ENCODE measurements around the gene CKS2. TPM values are rescaled to one million over a fixed set of nuclear protein-coding genes. Genes with fewer than 3 reads are reported as not detected.
A peak's percentile ranks its signal among the peaks of the same experiment; 100 is the strongest.

The CKS2 gene
- total and polyA plus RNA-seq, 4 experiments from 2014 or later, result 6.5 to 35.4 (median 16.4) TPM

DNA sequence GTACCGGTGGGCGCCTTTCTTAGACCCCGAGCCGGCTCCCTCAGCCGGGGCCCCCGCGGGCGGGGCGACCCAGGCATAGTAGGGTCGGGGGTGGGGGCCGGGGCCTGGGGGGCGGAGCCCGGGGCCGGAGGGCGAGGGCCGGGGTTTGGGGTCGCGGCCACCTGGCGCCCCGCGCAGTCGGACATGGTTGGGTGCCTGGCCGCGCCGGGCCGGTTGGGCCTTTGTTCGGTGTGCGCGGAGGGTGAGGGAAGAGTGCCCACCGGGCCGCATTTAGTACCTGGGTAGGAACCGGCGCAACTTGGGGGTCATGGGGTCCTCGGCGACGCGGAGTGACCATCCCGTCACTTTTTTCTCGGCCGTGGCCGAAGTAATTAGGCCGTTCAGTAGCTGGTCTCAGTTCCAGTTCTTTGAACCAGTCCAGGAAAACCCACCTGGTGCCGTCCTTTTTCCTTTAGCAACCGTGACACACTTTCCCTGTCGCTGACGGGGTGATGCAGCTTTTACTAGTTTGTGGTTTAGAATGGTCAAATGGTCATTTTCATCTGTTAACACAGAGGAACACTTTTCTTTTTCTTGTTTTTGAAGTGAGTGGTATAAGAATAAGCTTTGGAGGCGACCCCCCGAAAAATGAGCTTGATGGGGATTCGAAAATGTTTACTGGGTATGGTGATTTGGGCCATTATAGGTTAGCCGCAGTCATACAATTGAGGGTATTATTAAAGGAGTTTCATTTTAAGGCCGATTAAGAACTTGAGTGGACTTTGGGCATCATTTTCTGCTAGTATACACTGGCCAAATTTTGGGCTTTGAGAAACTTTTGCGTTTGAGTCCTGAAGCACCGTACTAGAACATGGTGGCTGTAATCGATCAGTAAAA, 589 bp downstream of the CKS2 start:
- intact Hi-C loops (cut with micrococcal nuclease), result loop anchor here (2.0 to 10.0 kb wide), 3 partner anchors 153 to 924 kb away; partner anchors contain the start of genes GADD45G and SPIN1
- Histone ChIP-seq H3K4me3 (ENCODE audit: low read length in 2 of 2) (peak overlapping the region; percentile 59 to 67), H3K4me1 (ENCODE audit: insufficient read depth, low read length) (peaks cover 36% of the 10 kb centered on the region), H3K27ac (ENCODE audit: low read depth, low read length) (peak overlapping the region; percentile 96), H3K27me3 (ENCODE audit: insufficient read depth, low read length) (no peaks in the 10 kb centered on the region), H3K9me3 (ENCODE audit: control insufficient read depth in 1 of 2, low read length in 2 of 2) (no peaks in the 10 kb centered on the region), H3K36me3 (ENCODE audit: insufficient read depth, low read length) (no peaks in the 10 kb centered on the region)
- Mint-ChIP-seq H3K27me3 (peaks cover 1 to 2% of the 10 kb centered on the region in 2 donors), H3K9me3 (peaks cover 0 to 3% (median 0%) of the 10 kb centered on the region in 8 donors), H3K27ac (peak overlapping the region in 6 of 7 donors; percentile 59 to 100 (median 99)), H3K36me3 (peaks cover 3 to 11% of the 10 kb centered on the region in 2 donors), H3K4me3 (peak overlapping the region; percentile 91 to 98 (median 96)), H3K4me1 (peaks cover 16 to 41% (median 31%) of the 10 kb centered on the region in 4 donors)
- ChIA-PET CTCF (ENCODE audit: partially characterized antibody) (no interaction called here), POLR2A (ENCODE audit: partially characterized antibody) (no interaction called here)
- DNase-seq, result peak in 2 of 5 donors; percentile 19 to 44

DNA sequence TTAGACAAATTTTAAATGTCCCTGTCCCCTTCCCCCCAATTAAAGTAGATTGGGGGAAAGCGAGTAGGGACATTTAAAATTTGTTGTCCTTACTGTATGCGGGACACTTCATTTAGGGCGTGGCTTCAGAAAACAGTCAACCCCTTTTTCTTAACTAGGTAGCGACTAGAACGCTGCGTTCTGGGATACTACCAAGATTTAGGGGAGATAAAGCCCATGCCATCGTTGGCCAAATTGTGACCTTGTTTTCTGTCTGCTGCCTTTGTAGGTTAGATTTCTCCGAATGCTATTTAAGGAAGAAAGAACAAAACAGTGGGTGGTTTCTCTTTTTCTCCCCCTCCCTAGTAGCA, 1.2 kb downstream of the CKS2 start:
- Mint-ChIP-seq H3K36me3 (peaks cover 4 to 12% of the 10 kb centered on the region in 2 donors), H3K27ac (peak overlapping the region in 5 of 7 donors; percentile 48 to 99 (median 59)), H3K4me1 (peaks cover 16 to 45% (median 32%) of the 10 kb centered on the region in 4 donors), H3K27me3 (peaks cover 1 to 2% of the 10 kb centered on the region in 2 donors), H3K9me3 (peaks cover 0 to 3% (median 0%) of the 10 kb centered on the region in 8 donors), H3K4me3 (peak overlapping the region; percentile 64 to 97 (median 78))
- H3K36me3 ChIP-seq (ENCODE audit: insufficient read depth, low read length), result no peaks in the 10 kb centered on the region
- CTCF ChIA-PET (ENCODE audit: partially characterized antibody), result no interaction called here
- intact Hi-C loops (cut with micrococcal nuclease), result loop anchor here (5.0 to 10.0 kb wide), 2 partner anchors 153 to 925 kb away; partner anchors contain the start of gene SPIN1
- DNase-seq, result no peak
- H3K27me3 ChIP-seq (ENCODE audit: insufficient read depth, low read length), result no peaks in the 10 kb centered on the region
- peaks cover 36% of the 10 kb centered on the region for H3K4me1 ChIP-seq (ENCODE audit: insufficient read depth, low read length)
- peak overlapping the region; percentile 59 to 67 for H3K4me3 ChIP-seq (ENCODE audit: low read length in 2 of 2)
- POLR2A ChIA-PET (ENCODE audit: partially characterized antibody), result no interaction called here
- no peaks in the 10 kb centered on the region for H3K9me3 ChIP-seq (ENCODE audit: control insufficient read depth in 1 of 2, low read length in 2 of 2)
- peak overlapping the region; percentile 96 for H3K27ac ChIP-seq (ENCODE audit: low read depth, low read length)

DNA sequence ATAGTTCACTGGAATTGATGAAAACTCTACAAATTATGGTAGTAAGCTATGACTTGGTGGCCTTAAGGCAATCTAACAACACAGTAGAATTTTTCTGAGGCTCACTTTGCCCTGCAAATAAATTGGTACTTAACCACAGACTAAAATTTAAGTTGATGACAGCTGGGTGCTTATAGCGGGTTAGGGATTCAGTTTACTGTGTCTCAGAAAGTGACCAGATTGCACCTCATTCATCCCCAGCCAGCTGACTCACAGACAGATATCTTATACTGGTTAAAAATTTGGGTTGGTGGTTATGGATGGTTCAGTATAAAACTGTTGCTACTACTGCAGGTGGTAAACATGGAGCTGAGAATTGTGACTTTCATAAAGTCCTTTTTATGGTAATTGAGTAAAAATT, 2.8 kb downstream of the CKS2 start:
- Mint-ChIP-seq H3K27ac (peak overlapping the region in 2 of 7 donors; percentile 6 to 52), H3K36me3 (peaks cover 4 to 19% of the 10 kb centered on the region in 2 donors), H3K27me3 (peaks cover 1 to 2% of the 10 kb centered on the region in 2 donors), H3K4me1 (peaks cover 21 to 60% (median 40%) of the 10 kb centered on the region in 4 donors), H3K4me3 (no peak overlapping the region), H3K9me3 (peaks cover 0 to 3% (median 0%) of the 10 kb centered on the region in 8 donors)
- Histone ChIP-seq H3K4me3 (ENCODE audit: low read length in 2 of 2) (no peak overlapping the region), H3K9me3 (ENCODE audit: control insufficient read depth in 1 of 2, low read length in 2 of 2) (no peaks in the 10 kb centered on the region), H3K27me3 (ENCODE audit: insufficient read depth, low read length) (no peaks in the 10 kb centered on the region), H3K27ac (ENCODE audit: low read depth, low read length) (no peak overlapping the region), H3K4me1 (ENCODE audit: insufficient read depth, low read length) (peaks cover 45% of the 10 kb centered on the region), H3K36me3 (ENCODE audit: insufficient read depth, low read length) (no peaks in the 10 kb centered on the region)
- intact Hi-C loops (cut with micrococcal nuclease), result loop anchor here (5.0 to 10.0 kb wide), 2 partner anchors 151 to 927 kb away; partner anchors contain the start of gene SPIN1
- ChIA-PET CTCF (ENCODE audit: partially characterized antibody) (no interaction called here), POLR2A (ENCODE audit: partially characterized antibody) (no interaction called here)
- no peak for DNase-seq

DNA sequence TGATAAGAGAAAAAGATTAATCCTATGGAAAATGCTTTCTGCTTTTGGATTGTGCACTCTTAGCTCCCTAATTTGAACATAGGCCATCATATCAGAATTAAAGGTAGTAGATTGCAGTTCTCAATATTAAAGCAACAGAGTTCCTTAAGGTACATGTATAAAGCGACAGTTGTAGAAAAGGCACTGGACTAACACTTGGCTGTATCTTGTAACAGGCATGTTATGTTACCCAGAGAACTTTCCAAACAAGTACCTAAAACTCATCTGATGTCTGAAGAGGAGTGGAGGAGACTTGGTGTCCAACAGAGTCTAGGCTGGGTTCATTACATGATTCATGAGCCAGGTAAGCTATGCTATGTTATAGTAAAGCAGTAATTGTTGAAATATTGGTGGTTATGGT, 4.0 kb downstream of the CKS2 start:
- Histone ChIP-seq H3K27me3 (ENCODE audit: insufficient read depth, low read length) (no peaks in the 10 kb centered on the region), H3K27ac (ENCODE audit: low read depth, low read length) (no peak overlapping the region), H3K9me3 (ENCODE audit: control insufficient read depth in 1 of 2, low read length in 2 of 2) (no peaks in the 10 kb centered on the region), H3K4me1 (ENCODE audit: insufficient read depth, low read length) (peaks cover 48% of the 10 kb centered on the region), H3K4me3 (ENCODE audit: low read length in 2 of 2) (no peak overlapping the region), H3K36me3 (ENCODE audit: insufficient read depth, low read length) (peaks cover 3% of the 10 kb centered on the region)
- peaks cover 4 to 27% of the 10 kb centered on the region in 2 donors for H3K36me3 Mint-ChIP-seq
- no peak for DNase-seq
- intact Hi-C loops (cut with micrococcal nuclease), result loop anchor here (5.0 to 10.0 kb wide), 3 partner anchors 102 to 928 kb away; partner anchors contain the start of gene SPIN1
- H3K27me3 Mint-ChIP-seq, result peaks cover 1 to 2% of the 10 kb centered on the region in 2 donors
- ChIA-PET POLR2A (ENCODE audit: partially characterized antibody) (no interaction called here), CTCF (ENCODE audit: partially characterized antibody) (no interaction called here)
- H3K9me3 Mint-ChIP-seq, result peaks cover 0 to 3% (median 0%) of the 10 kb centered on the region in 8 donors
- peak overlapping the region in 2 of 7 donors; percentile 52 to 57 for H3K27ac Mint-ChIP-seq
- H3K4me1 Mint-ChIP-seq, result peaks cover 25 to 66% (median 45%) of the 10 kb centered on the region in 4 donors
- H3K4me3 Mint-ChIP-seq, result peak overlapping the region in 1 of 8 donors; percentile 10

DNA sequence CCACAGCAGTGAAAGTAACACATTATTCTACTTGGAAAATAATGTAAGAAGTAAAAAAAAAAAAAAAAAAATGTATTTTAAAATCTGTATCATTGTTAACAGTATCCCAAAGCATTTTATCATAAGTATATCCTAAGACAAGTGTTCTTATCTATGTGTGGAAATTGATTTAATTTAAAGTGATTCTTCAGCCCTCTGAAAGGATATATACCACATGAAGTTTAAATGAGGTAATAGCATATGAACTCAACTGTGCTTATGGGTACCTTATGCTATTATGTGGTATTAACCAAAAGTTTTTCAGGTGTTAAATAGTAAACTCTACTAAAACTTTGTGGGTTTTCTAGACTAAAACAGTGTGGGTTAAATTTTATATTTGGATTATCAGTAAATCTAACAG, 4.5 kb downstream of the CKS2 start:
- no peak overlapping the region for H3K4me3 ChIP-seq (ENCODE audit: low read length in 2 of 2)
- H3K27ac ChIP-seq (ENCODE audit: low read depth, low read length), result no peak overlapping the region
- Mint-ChIP-seq H3K4me3 (no peak overlapping the region), H3K27me3 (peaks cover 1 to 2% of the 10 kb centered on the region in 2 donors), H3K36me3 (peaks cover 7 to 29% of the 10 kb centered on the region in 2 donors), H3K27ac (no peak overlapping the region), H3K4me1 (peaks cover 25 to 68% (median 46%) of the 10 kb centered on the region in 4 donors), H3K9me3 (peaks cover 0 to 3% (median 0%) of the 10 kb centered on the region in 8 donors)
- CTCF ChIA-PET (ENCODE audit: partially characterized antibody), result no interaction called here
- intact Hi-C loops (cut with micrococcal nuclease), result loop anchor here (5.0 to 10.0 kb wide), 2 partner anchors 102 to 149 kb away; no protein-coding TSS in a partner anchor
- peaks cover 51% of the 10 kb centered on the region for H3K4me1 ChIP-seq (ENCODE audit: insufficient read depth, low read length)
- peaks cover 3% of the 10 kb centered on the region for H3K36me3 ChIP-seq (ENCODE audit: insufficient read depth, low read length)
- POLR2A ChIA-PET (ENCODE audit: partially characterized antibody), result no interaction called here
- H3K9me3 ChIP-seq (ENCODE audit: control insufficient read depth in 1 of 2, low read length in 2 of 2), result no peaks in the 10 kb centered on the region
- DNase-seq, result no peak
- H3K27me3 ChIP-seq (ENCODE audit: insufficient read depth, low read length), result no peaks in the 10 kb centered on the region

DNA sequence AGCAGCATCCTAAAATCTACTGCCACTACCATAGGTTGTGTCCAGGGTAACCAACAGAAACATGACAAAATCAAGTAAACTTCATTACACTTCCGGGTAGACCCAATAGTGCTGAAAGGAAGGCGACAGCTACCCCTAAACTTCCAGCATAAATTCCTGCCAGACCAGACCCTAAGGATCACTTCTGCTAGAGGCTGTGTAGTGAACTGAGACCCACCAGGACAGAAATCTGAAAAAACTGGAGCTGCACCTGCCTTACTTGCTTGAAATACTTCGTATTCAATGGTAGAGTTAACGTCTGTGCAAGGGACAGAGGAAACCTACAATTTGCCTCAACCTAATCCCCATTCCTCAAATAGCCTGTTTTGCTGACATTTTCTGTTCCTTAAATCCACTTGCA, 6.3 kb downstream of the CKS2 start:
- Histone ChIP-seq H3K4me1 (ENCODE audit: insufficient read depth, low read length) (peaks cover 56% of the 10 kb centered on the region), H3K9me3 (ENCODE audit: control insufficient read depth in 1 of 2, low read length in 2 of 2) (no peaks in the 10 kb centered on the region), H3K36me3 (ENCODE audit: insufficient read depth, low read length) (peaks cover 3% of the 10 kb centered on the region), H3K4me3 (ENCODE audit: low read length in 2 of 2) (no peak overlapping the region), H3K27me3 (ENCODE audit: insufficient read depth, low read length) (no peaks in the 10 kb centered on the region), H3K27ac (ENCODE audit: low read depth, low read length) (peak overlapping the region; percentile 100)
- ChIA-PET CTCF (ENCODE audit: partially characterized antibody) (no interaction called here), POLR2A (ENCODE audit: partially characterized antibody) (no interaction called here)
- Mint-ChIP-seq H3K4me1 (peaks cover 32 to 67% (median 52%) of the 10 kb centered on the region in 4 donors), H3K9me3 (no peaks in the 10 kb centered on the region), H3K36me3 (peaks cover 19 to 36% of the 10 kb centered on the region in 2 donors), H3K4me3 (peak overlapping the region; percentile 5 to 93 (median 73)), H3K27ac (peak overlapping the region; percentile 91 to 99 (median 98)), H3K27me3 (peaks cover 0 to 1% of the 10 kb centered on the region in 2 donors)
- intact Hi-C loops (cut with micrococcal nuclease), result loop anchor here (5.0 to 10.0 kb wide), 2 partner anchors 100 to 148 kb away; no protein-coding TSS in a partner anchor
- DNase-seq, result no peak

Measured in CD4-positive, alpha-beta memory T cell (primary cell).